HG02973 (cell line): ENCODE results near the gene OR10H5.
"Not testable (repeated sequence)": the region's sequence is repeated elsewhere in the genome, so short reads cannot be mapped to it uniquely, and the experiment has no call there.

ENCODE experiments used
- ATAC-seq: cut with Tn5 transposase; IDR thresholded peaks from one replicate; pipeline ENCODE4 v1.9.1; 2021; ENCODE audit warnings: moderate library complexity; ENCODE audit not compliant: unreplicated experiment

Gene OR10H5

GRCh38 chr19:15787611-15788155, at the start of gene OR10H5:
Gene OR10H5, plus strand, starts transcription at chr19:15787661. Its CDS starts 6,388 bp downstream, at chr19:15794049.
- ATAC-seq, result no peak

- ATAC-seq, result no peak
Observed at GRCh38 chr19:15737722-15738121, 49.7 kb upstream of the OR10H5 start, which contains the start of gene OR10H3. Gene OR10H3, plus strand, starts transcription at chr19:15737985. Its CDS starts 3,408 bp downstream, at chr19:15741393.

- no peak for ATAC-seq
Observed at GRCh38 chr19:15740785-15741184, 46.7 kb upstream of the OR10H5 start.

- no peak for ATAC-seq
Observed at GRCh38 chr19:15748239-15748638, 39.2 kb upstream of the OR10H5 start.

GRCh38 chr19:15758379-15758778, 29.1 kb upstream of the OR10H5 start:
- no peak for ATAC-seq

GRCh38 chr19:15759962-15760565, 27.4 kb upstream of the OR10H5 start:
- ATAC-seq, result no peak

GRCh38 chr19:15769586-15769985, 17.9 kb upstream of the OR10H5 start:
- ATAC-seq, result no peak

- not testable (repeated sequence) for ATAC-seq
Observed at GRCh38 chr19:15774159-15774558, 13.3 kb upstream of the OR10H5 start.

GRCh38 chr19:15775249-15775648, 12.2 kb upstream of the OR10H5 start:
- ATAC-seq, result no peak

GRCh38 chr19:15776264-15776663, 11.2 kb upstream of the OR10H5 start:
- no peak for ATAC-seq

- no peak for ATAC-seq
Observed at GRCh38 chr19:15776991-15777970, 10.2 kb upstream of the OR10H5 start.

GRCh38 chr19:15779756-15780476, 7.5 kb upstream of the OR10H5 start:
- no peak for ATAC-seq

- no peak for ATAC-seq
Observed at GRCh38 chr19:15780610-15781418, 6.6 kb upstream of the OR10H5 start.

- ATAC-seq, result no peak
Observed at GRCh38 chr19:15781661-15782060, 5.8 kb upstream of the OR10H5 start.

GRCh38 chr19:15782211-15782610, 5.2 kb upstream of the OR10H5 start:
- no peak for ATAC-seq

- not testable (repeated sequence) for ATAC-seq
Observed at GRCh38 chr19:15782896-15783295, 4.6 kb upstream of the OR10H5 start.

- ATAC-seq, result no peak
Observed at GRCh38 chr19:15788594-15789270, 1.3 kb downstream of the OR10H5 start.

GRCh38 chr19:15790096-15790495, 2.6 kb downstream of the OR10H5 start:
- no peak for ATAC-seq

GRCh38 chr19:15794279-15794678, 6.8 kb downstream of the OR10H5 start:
- not testable (repeated sequence) for ATAC-seq

GRCh38 chr19:15810335-15810734, 22.9 kb downstream of the OR10H5 start:
- ATAC-seq, result no peak
